Progenitor cell of endocrine pancreas (in vitro differentiated cells): ENCODE measurements around the gene TMEM80. TPM values are rescaled to one million over a fixed set of nuclear protein-coding genes. Genes with fewer than 3 reads are reported as not detected.

Experiments
- DNase-seq: peaks from one replicate; pipeline ENCODE4 v3.0.0; 2021; ENCODE audit warnings: low spot score; ENCODE audit not compliant: unreplicated experiment
- H3K27ac Mint-ChIP-seq: 2 replicates; pipeline ENCODE4 v1.8.0; 2021; ENCODE audit warnings: mild to moderate bottlenecking, moderate library complexity, mixed read lengths
- H3K27me3 Mint-ChIP-seq: 2 replicates; pipeline ENCODE4 v1.8.0; 2021; ENCODE audit warnings: mixed read lengths
- H3K36me3 Mint-ChIP-seq: 2 replicates; pipeline ENCODE4 v1.8.0; 2022; ENCODE audit warnings: mixed read lengths; ENCODE audit not compliant: insufficient read depth
- H3K4me1 Mint-ChIP-seq: 2 replicates; pipeline ENCODE4 v1.8.0; 2021; ENCODE audit warnings: low read depth, mixed read lengths
- H3K4me3 Mint-ChIP-seq: 2 replicates; pipeline ENCODE4 v1.8.0; 2021; ENCODE audit warnings: low read depth, mild to moderate bottlenecking, moderate library complexity, mixed read lengths
- H3K9me3 Mint-ChIP-seq: 2 replicates; pipeline ENCODE4 v1.8.0; 2021; ENCODE audit warnings: low read depth, mixed read lengths
- CTCF ChIP-seq: fragments of 200-600 bp; sonication (generic); IDR thresholded peaks from one replicate; pipeline ENCODE4 v1.5.0; 2021; ENCODE audit warnings: antibody characterized with exemption, mild to moderate bottlenecking; ENCODE audit not compliant: unreplicated experiment
- total RNA-seq: library from RNA; stranded (reverse); gene quantifications from 2 replicates; pipeline ENCODE4 v1.2.1, GENCODE V29; 2021

TMEM80 gene
- total RNA-seq, 1 donor from 2014 or later, result 32.6 TPM

- Mint-ChIP-seq H3K27ac (no peak overlapping the region), H3K27me3 (no peaks in the 10 kb centered on the region), H3K4me1 (peaks cover 1% of the 10 kb centered on the region), H3K4me3 (no peak overlapping the region), H3K36me3 (peaks cover 1% of the 10 kb centered on the region), H3K9me3 (no peaks in the 10 kb centered on the region)
- no peak for TF ChIP-seq CTCF
- DNase-seq, result no peak
Measured at GRCh38 chr11:698493-699115, 3.0 kb downstream of the TMEM80 start.

GRCh38 chr11:699116-699508, 3.5 kb downstream of the TMEM80 start:
- no peak overlapping the region for H3K4me3 Mint-ChIP-seq
- no peak overlapping the region for H3K27ac Mint-ChIP-seq
- TF ChIP-seq CTCF, result no peak
- H3K27me3 Mint-ChIP-seq, result no peaks in the 10 kb centered on the region
- H3K36me3 Mint-ChIP-seq, result peaks cover 1% of the 10 kb centered on the region
- H3K9me3 Mint-ChIP-seq, result no peaks in the 10 kb centered on the region
- DNase-seq, result no peak
- no peaks in the 10 kb centered on the region for H3K4me1 Mint-ChIP-seq

- DNase-seq, result no peak
- Mint-ChIP-seq H3K27ac (no peak overlapping the region), H3K9me3 (no peaks in the 10 kb centered on the region), H3K4me1 (no peaks in the 10 kb centered on the region), H3K4me3 (no peak overlapping the region), H3K27me3 (no peaks in the 10 kb centered on the region), H3K36me3 (peaks cover 1% of the 10 kb centered on the region)
- no peak for TF ChIP-seq CTCF
Measured at GRCh38 chr11:699753-700152, 4.1 kb downstream of the TMEM80 start.

- Mint-ChIP-seq H3K27ac (no peak overlapping the region), H3K9me3 (no peaks in the 10 kb centered on the region), H3K36me3 (peaks cover 1% of the 10 kb centered on the region), H3K4me3 (no peak overlapping the region), H3K4me1 (peaks cover 2% of the 10 kb centered on the region), H3K27me3 (no peaks in the 10 kb centered on the region)
- no peak for DNase-seq
- no peak for TF ChIP-seq CTCF
Measured at GRCh38 chr11:701741-702461, 6.3 kb downstream of the TMEM80 start.

GRCh38 chr11:702462-703461, 7.1 kb downstream of the TMEM80 start:
- no peak for TF ChIP-seq CTCF
- peaks cover 7% of the 10 kb centered on the region for H3K4me1 Mint-ChIP-seq
- H3K9me3 Mint-ChIP-seq, result no peaks in the 10 kb centered on the region
- H3K4me3 Mint-ChIP-seq, result no peak overlapping the region
- H3K27ac Mint-ChIP-seq, result no peak overlapping the region
- DNase-seq, result no peak
- peaks cover 1% of the 10 kb centered on the region for H3K36me3 Mint-ChIP-seq
- H3K27me3 Mint-ChIP-seq, result no peaks in the 10 kb centered on the region
